SU-DHL-6 (cell line): Measurements from ENCODE around the gene IL1RL1.

Experiments
- H2AFZ ChIP-seq: fragments of 200-600 bp; sonication (generic); 2 replicates; pipeline ENCODE4 v1.6.1; 2014; ENCODE audit warnings: low read depth, mild to moderate bottlenecking, moderate library complexity, mixed read lengths, antibody characterized with exemption, low read length; ENCODE audit not compliant: severe bottlenecking
- H3F3A ChIP-seq: fragments of 200-600 bp; shearing (Covaris generic); 2 replicates; pipeline ENCODE4 v1.6.0; 2016; ENCODE audit warnings: antibody characterized with exemption, mild to moderate bottlenecking; ENCODE audit not compliant: insufficient read depth
- H3K27ac ChIP-seq: fragments of 200-600 bp; sonication (generic); 2 replicates; pipeline ENCODE4 v1.5.1; 2016; ENCODE audit warnings: low read depth, mild to moderate bottlenecking, low read length, moderate library complexity, mixed read lengths
- H3K27me3 ChIP-seq: fragments of 200-600 bp; sonication (generic), shearing (Covaris generic); 2 replicates; pipeline ENCODE4 v1.6.0; 2014; ENCODE audit warnings: mild to moderate bottlenecking, low read length
- H3K36me3 ChIP-seq: fragments of 200-600 bp; sonication (generic); 2 replicates; pipeline ENCODE4 v1.6.1; 2014; ENCODE audit warnings: mild to moderate bottlenecking, low read length, mixed read lengths
- H3K4me2 ChIP-seq: fragments of 300-600, 200-600 bp; shearing (Covaris generic), sonication (generic); 2 replicates; pipeline ENCODE4 v1.6.0; 2014; ENCODE audit warnings: low read length, low read depth, mild to moderate bottlenecking; ENCODE audit not compliant: poor library complexity, severe bottlenecking
- H3K4me3 ChIP-seq: fragments of 200-600 bp; sonication (generic); 2 replicates; pipeline ENCODE4 v1.5.1; 2014; ENCODE audit warnings: antibody characterized with exemption, low read length, mild to moderate bottlenecking, mixed read lengths; ENCODE audit not compliant: insufficient read depth, poor library complexity, severe bottlenecking
- H3K79me2 ChIP-seq: fragments of 200-600 bp; sonication (generic); 2 replicates; pipeline ENCODE4 v1.6.1; 2014; ENCODE audit warnings: mild to moderate bottlenecking, low read length, moderate library complexity; ENCODE audit not compliant: insufficient read depth
- H3K9ac ChIP-seq: fragments of 200-600 bp; sonication (generic); 2 replicates; pipeline ENCODE4 v1.7.0; 2014; ENCODE audit warnings: mild to moderate bottlenecking, low read length
- H3K9me2 ChIP-seq: fragments of 200-600 bp; sonication (generic); replicated peaks from 2 replicates; pipeline ENCODE4 v1.6.1; 2014; ENCODE audit warnings: low read length; ENCODE audit not compliant: insufficient read depth
- H3K9me3 ChIP-seq: fragments of 200-600 bp; sonication (generic); 2 replicates; pipeline ENCODE4 v1.6.1; 2014; ENCODE audit warnings: low read length, mixed read lengths; ENCODE audit not compliant: insufficient read depth
- H4K20me1 ChIP-seq: fragments of 200-600 bp; sonication (generic); 2 replicates; pipeline ENCODE4 v1.6.1; 2014; ENCODE audit warnings: low read depth, mild to moderate bottlenecking, antibody characterized with exemption, low read length, moderate library complexity, mixed read lengths
- EZH2phosphoT487 ChIP-seq: fragments of 200-600 bp; sonication (generic), shearing (Covaris generic); conservative IDR thresholded peaks from 2 replicates; pipeline ENCODE4 v1.6.1; 2018; ENCODE audit warnings: mild to moderate bottlenecking, antibody characterized with exemption, low read length, moderate library complexity, mixed read lengths
- TF ChIP-seq, protein P1 (sequence below): fragments of 200-600 bp; sonication (generic); IDR thresholded peaks from one replicate; pipeline ENCODE4 v1.5.1; 2017; ENCODE audit warnings: antibody characterized with exemption, mild to moderate bottlenecking, low read length, moderate library complexity; ENCODE audit not compliant: insufficient read depth, poor library complexity, severe bottlenecking

Gene IL1RL1

DNA sequence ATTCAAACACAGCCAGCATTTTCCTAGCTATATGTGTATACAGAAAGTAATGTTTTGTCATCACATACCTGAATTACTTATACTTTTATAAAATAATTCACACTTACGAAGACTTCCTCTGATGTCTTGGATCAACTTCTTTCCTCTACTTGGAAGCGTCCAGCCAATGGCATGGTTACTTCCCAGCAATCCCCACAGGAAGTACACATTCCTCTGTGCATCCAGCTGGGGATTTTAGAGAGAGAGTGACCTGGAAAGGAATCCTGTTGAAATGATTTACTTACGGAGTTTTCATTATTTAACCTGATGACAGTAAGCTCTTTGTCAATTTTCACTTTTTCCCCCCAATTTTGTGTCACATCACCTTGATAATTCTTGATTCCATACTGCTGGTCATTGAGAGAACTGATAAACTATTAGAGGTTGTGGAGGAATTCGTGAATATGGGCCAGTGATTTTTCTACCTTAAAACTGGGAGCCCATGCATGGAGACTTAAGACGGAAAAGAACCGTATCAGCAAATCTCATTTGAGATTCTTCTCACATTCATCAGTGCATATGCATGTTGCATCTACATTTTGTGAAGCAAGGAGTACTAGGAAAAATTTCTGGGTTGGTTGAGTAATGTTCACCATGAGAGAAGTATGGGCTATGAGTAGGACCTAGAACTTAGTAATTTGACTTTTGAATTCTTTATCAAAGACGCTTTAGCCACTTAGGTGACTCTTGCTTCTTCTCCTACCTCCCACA lies 35.2 kb downstream of the IL1RL1 start:
- Histone ChIP-seq H2AFZ (no peak overlapping the region), H3K79me2 (no peaks in the 10 kb centered on the region)

GRCh38 chr2:102350137-102350793 lies 38.9 kb downstream of the IL1RL1 start:
- Histone ChIP-seq H2AFZ (no peak overlapping the region), H3K27me3 (no peaks in the 10 kb centered on the region), H3K36me3 (no peaks in the 10 kb centered on the region), H3K9me2 (no peaks in the 10 kb centered on the region), H3K27ac (no peak overlapping the region), H3K4me3 (no peak overlapping the region), H3K9me3 (no peaks in the 10 kb centered on the region), H3K79me2 (no peaks in the 10 kb centered on the region), H3K9ac (no peak overlapping the region), H3K4me2 (no peak overlapping the region), H3F3A (no peaks in the 10 kb centered on the region), H4K20me1 (no peaks in the 10 kb centered on the region)
- TF ChIP-seq, protein P1, sequence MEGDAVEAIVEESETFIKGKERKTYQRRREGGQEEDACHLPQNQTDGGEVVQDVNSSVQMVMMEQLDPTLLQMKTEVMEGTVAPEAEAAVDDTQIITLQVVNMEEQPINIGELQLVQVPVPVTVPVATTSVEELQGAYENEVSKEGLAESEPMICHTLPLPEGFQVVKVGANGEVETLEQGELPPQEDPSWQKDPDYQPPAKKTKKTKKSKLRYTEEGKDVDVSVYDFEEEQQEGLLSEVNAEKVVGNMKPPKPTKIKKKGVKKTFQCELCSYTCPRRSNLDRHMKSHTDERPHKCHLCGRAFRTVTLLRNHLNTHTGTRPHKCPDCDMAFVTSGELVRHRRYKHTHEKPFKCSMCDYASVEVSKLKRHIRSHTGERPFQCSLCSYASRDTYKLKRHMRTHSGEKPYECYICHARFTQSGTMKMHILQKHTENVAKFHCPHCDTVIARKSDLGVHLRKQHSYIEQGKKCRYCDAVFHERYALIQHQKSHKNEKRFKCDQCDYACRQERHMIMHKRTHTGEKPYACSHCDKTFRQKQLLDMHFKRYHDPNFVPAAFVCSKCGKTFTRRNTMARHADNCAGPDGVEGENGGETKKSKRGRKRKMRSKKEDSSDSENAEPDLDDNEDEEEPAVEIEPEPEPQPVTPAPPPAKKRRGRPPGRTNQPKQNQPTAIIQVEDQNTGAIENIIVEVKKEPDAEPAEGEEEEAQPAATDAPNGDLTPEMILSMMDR, result no peak
- no peak for TF ChIP-seq EZH2phosphoT487

More for the DNA sequence above, 35.2 kb downstream of the IL1RL1 start:
- Histone ChIP-seq H3K36me3 (no peaks in the 10 kb centered on the region), H3K9me3 (no peaks in the 10 kb centered on the region), H3F3A (no peaks in the 10 kb centered on the region), H4K20me1 (no peaks in the 10 kb centered on the region), H3K4me3 (no peak overlapping the region), H3K9ac (no peak overlapping the region), H3K27me3 (no peaks in the 10 kb centered on the region), H3K27ac (no peak overlapping the region), H3K4me2 (no peak overlapping the region), H3K9me2 (no peaks in the 10 kb centered on the region)
- no peak for TF ChIP-seq EZH2phosphoT487
- TF ChIP-seq, protein P1, result no peak

DNA sequence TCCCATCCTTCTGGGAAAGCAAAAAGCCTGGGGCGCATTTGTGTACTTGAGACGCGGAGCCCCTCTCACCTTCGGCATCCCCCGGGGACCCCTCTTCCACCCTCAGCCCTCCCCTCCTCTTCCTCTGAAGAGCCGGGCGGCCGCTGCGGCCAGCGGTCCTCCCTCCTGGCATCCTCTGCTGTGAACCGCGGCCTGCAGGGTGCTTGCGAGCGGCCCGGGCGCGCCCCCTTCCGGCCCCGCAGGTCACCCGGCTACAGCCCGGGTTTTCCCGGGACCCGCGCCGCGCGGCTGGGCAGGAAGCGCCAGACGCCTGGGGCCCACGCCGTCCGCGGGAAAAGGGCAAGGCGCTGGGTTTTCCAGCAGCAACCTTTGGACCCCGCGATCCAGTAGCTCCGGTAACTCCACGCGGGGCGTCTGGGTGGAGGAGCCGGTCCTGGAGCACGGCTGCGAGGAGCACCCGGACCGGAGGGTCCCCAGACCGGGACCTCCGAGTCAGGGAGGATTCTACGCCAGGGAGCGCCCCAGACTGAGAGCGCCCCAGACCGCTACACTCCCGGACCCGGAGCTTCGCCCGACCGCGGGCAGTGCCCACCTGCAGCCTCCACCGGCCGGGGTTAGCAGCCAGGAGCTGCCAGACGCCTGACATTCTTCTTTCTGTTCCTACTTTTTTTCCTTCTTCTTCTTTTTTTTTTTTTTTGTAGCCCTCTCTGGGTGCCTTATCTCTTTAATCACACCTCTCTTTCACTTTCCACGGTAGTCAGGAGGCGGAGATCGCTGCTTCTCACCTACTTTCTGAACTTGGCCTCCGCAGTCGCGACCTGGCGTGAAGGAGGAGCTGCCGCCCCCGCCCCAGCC lies 44.4 kb downstream of the IL1RL1 start, which contains the start of gene IL18R1:
IL18R1 (plus strand) TSS at position 271 of the 855 bp plus-strand sequence. CDS start 6,865 bp downstream, outside the sequence.
- Histone ChIP-seq H2AFZ (peak within 1 kb of the TSS; percentile 81), H3K27ac (no peak within 1 kb of the TSS), H3K9me3 (no peaks in the 10 kb centered on the region)

More for the DNA sequence above, 44.4 kb downstream of the IL1RL1 start, which contains the start of gene IL18R1:
- Histone ChIP-seq H3K36me3 (no peaks in the 10 kb centered on the region), H3F3A (no peaks in the 10 kb centered on the region), H4K20me1 (no peaks in the 10 kb centered on the region), H3K79me2 (no peaks in the 10 kb centered on the region), H3K27me3 (no peaks in the 10 kb centered on the region), H3K9ac (peak within 1 kb of the TSS; percentile 50), H3K9me2 (no peaks in the 10 kb centered on the region), H3K4me2 (peak within 1 kb of the TSS; percentile 54), H3K4me3 (peak within 1 kb of the TSS; percentile 44)
- TF ChIP-seq, protein P1, result peak; percentile 86
- TF ChIP-seq EZH2phosphoT487, result 0 out of 2 replicates have a peak, but pooled peaks have one; percentile 84
